AG04450 (cell line): Measurements from ENCODE around the gene ZBTB7C. TPM values are rescaled to one million over a fixed set of nuclear protein-coding genes. Genes with fewer than 3 reads are reported as not detected.

Experiments
- CTCF ChIA-PET: fragments of 300-600, 350-600 bp; formaldehyde crosslinking; extraction: SDS; loops from one replicate; lab custom pipeline; 2022; ENCODE audit warnings: antibody characterized with exemption, inconsistent platforms; lab: Charles Lee
- POLR2A ChIA-PET: fragments of 350-600 bp; formaldehyde crosslinking; extraction: SDS; loops from one replicate; lab custom pipeline; 2021; ENCODE audit warnings: antibody characterized with exemption, inconsistent platforms; lab: Yijun Ruan, JAX
- DNase-seq: peaks from one replicate; pipeline ENCODE4 v3.0.0-alpha.2; 2011; ENCODE audit warnings: low read depth, low spot score
- H3K27ac ChIP-seq: one replicate; pipeline ENCODE4 v1.5.1; 2012; ENCODE audit warnings: low read depth, low read length, control low read depth
- H3K27me3 ChIP-seq: one replicate; pipeline ENCODE4 v1.6.0; 2012; ENCODE audit warnings: low read length; ENCODE audit not compliant: control insufficient read depth, insufficient read depth
- H3K4me3 ChIP-seq: 2 replicates; pipeline ENCODE4 v1.5.1; 2011; ENCODE audit warnings: mild to moderate bottlenecking, low read depth, low read length, control low read depth
- H3K9me3 ChIP-seq: 2 replicates; pipeline ENCODE4 v1.5.1; 2012; ENCODE audit warnings: low read length; ENCODE audit not compliant: control insufficient read depth, insufficient read depth
- polyA plus RNA-seq: library from polyadenylated mRNA; depleted of rRNA; stranded (reverse); fragments of >200 nt; gene quantifications from 2 replicates; pipeline ENCODE4 v1.2.3, GENCODE V29; 2011
- TF ChIP-seq, protein P1 (sequence below): IDR thresholded peaks from 2 replicates; pipeline ENCODE4 v1.5.1; 2011; ENCODE audit warnings: low read depth, low read length, control low read depth, inconsistent platforms

ZBTB7C gene
- polyA plus RNA-seq, 1 experiment = not detected

DNA sequence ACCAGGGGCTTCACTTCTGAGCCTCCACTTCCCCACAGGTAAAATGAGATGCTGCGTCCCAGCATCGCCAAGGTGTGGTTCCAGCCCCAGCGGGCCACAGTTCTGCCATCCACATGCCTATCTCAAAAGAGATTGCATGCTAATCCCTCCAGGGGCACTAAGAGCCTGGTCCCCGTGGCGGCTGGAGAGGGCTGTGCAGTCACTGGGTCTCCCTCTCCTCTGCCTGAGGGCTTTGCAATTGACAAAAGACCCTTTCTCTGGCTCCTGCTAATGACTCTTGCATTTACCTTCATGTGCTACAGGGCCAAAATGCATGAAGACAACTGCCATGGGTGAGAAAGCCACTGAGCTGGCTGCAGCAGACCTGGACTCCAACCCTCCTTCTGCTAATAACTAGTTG is 18.5 kb downstream of the ZBTB7C start:
- DNase-seq = no peak
- Histone ChIP-seq H3K27ac (no peak overlapping the region), H3K4me3 (no peak overlapping the region), H3K9me3 (no peaks in the 10 kb centered on the region), H3K27me3 (peaks cover 26% of the 10 kb centered on the region)
- CTCF ChIA-PET = no interaction called here
- TF ChIP-seq, protein P1, sequence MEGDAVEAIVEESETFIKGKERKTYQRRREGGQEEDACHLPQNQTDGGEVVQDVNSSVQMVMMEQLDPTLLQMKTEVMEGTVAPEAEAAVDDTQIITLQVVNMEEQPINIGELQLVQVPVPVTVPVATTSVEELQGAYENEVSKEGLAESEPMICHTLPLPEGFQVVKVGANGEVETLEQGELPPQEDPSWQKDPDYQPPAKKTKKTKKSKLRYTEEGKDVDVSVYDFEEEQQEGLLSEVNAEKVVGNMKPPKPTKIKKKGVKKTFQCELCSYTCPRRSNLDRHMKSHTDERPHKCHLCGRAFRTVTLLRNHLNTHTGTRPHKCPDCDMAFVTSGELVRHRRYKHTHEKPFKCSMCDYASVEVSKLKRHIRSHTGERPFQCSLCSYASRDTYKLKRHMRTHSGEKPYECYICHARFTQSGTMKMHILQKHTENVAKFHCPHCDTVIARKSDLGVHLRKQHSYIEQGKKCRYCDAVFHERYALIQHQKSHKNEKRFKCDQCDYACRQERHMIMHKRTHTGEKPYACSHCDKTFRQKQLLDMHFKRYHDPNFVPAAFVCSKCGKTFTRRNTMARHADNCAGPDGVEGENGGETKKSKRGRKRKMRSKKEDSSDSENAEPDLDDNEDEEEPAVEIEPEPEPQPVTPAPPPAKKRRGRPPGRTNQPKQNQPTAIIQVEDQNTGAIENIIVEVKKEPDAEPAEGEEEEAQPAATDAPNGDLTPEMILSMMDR = no peak
- POLR2A ChIA-PET = no interaction called here

DNA sequence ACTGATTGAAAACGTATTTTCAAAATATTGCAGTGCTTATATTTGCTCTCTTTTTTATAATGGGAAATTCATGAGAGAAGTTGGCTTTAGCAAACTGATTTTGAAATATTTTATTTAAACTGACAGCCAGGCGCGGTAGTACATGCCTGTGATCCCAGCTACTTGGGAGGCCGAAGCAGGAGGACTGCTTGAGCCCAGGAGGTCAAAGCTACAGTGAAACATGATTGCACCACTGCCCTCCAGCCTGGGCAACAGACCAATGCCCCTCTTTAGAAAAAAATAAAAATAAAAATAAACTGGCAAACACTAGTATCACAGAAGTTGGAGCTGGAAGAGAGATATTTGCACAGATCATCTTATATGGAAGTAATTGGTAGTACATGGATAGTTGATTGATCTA is 20.7 kb downstream of the ZBTB7C start:
- H3K4me3 ChIP-seq = no peak overlapping the region
- ChIA-PET CTCF (no interaction called here), POLR2A (no interaction called here)
- TF ChIP-seq, protein P1 = no peak
- DNase-seq = no peak
- H3K9me3 ChIP-seq = no peaks in the 10 kb centered on the region
- H3K27me3 ChIP-seq = peaks cover 14% of the 10 kb centered on the region
- no peak overlapping the region for H3K27ac ChIP-seq

DNA sequence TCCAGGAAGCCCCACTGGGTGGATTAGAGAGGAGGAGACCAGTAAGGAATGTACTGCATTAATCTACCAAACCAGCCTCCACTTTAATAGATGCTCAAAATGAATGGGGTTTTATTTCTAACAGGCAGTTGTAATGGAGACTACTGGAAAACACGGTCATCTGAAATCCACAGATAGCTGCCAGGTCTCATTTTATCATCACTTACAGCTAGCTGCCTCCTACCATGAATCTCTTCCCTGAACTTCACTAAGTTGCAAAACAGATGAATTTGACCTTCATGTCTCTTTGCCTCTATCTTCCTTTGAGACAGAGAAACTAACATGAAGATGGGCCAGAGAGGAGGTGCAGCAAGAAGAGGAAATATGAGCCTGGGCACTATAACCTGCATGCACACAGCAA is 21.9 kb downstream of the ZBTB7C start:
- DNase-seq = no peak
- Histone ChIP-seq H3K9me3 (no peaks in the 10 kb centered on the region), H3K27ac (no peak overlapping the region), H3K27me3 (peaks cover 14% of the 10 kb centered on the region), H3K4me3 (no peak overlapping the region)
- ChIA-PET CTCF (no interaction called here), POLR2A (no interaction called here)
- TF ChIP-seq, protein P1 = no peak

DNA sequence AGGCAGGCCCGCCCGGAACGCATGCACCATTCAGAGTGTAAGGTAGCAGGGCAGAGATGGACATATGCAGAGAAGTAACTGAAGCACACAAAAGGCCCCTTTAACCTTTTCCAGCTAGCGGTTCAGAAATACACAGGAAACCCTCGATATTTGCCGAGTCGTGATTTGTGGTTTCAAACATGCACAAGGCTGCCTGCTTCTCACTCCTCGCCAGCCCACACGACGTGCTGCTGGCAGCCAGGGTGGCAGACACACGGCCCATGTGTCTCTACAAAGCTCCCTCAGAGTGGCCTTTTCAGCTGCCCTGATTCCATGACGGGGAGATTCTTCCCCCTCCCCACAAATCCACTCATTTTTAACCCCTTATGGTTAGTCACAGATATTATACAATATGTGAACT is 23.6 kb downstream of the ZBTB7C start:
- ChIA-PET CTCF (no interaction called here), POLR2A (no interaction called here)
- H3K4me3 ChIP-seq = no peak overlapping the region
- TF ChIP-seq, protein P1 = no peak
- no peak overlapping the region for H3K27ac ChIP-seq
- peaks cover 8% of the 10 kb centered on the region for H3K27me3 ChIP-seq
- no peaks in the 10 kb centered on the region for H3K9me3 ChIP-seq
- DNase-seq = no peak

DNA sequence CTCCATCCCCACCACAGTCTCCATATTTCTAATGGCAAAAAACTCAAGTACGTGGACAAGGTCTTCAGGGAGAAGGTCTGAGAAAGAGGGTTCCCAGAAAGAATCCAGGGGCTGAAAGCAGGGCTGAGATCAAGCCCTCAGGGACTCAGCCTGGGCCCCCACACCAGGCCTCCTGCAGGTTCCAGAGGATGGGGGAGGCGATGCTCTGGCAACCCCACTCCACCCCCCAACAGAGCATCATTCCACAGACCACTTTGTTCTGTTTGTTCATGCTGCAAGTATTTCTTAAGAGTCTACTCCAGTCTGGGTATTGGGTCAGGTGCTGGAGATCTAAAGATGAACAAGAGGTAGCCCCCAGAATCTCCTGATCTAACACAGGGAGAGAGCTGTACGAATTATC is 32.2 kb downstream of the ZBTB7C start:
- DNase-seq = no peak
- CTCF ChIA-PET = no interaction called here
- TF ChIP-seq, protein P1 = no peak
- peaks cover 11% of the 10 kb centered on the region for H3K27me3 ChIP-seq
- H3K4me3 ChIP-seq = no peak overlapping the region
- POLR2A ChIA-PET = no interaction called here
- no peaks in the 10 kb centered on the region for H3K9me3 ChIP-seq
- H3K27ac ChIP-seq = no peak overlapping the region
